Measurements from ENCODE around the gene LRIT1.

Gene LRIT1

GRCh38 chr10:84216834-84217233 is 24.5 kb downstream of the LRIT1 start:
- H3K9me2 ChIP-seq (ENCODE audit: low read depth, low read length), result no peaks in the 10 kb centered on the region
- no peak overlapping the region for H3K9ac ChIP-seq (ENCODE audit: low read length)
- peaks cover 8% of the 10 kb centered on the region; the same call in 1 of the 2 replicates for H3K27me3 ChIP-seq (ENCODE audit: insufficient read depth, low read length)
- no peaks in the 10 kb centered on the region for H4K20me1 ChIP-seq (ENCODE audit: insufficient read depth, low read length)
- H3K4me3 ChIP-seq (ENCODE audit: low read depth, low read length, poor library complexity, severe bottlenecking), result no peak overlapping the region
- H3K27ac ChIP-seq (ENCODE audit: low read depth, low read length, poor library complexity, severe bottlenecking), result no peak overlapping the region
- no peaks in the 10 kb centered on the region; the same call in 1 of the 2 replicates for H3K36me3 ChIP-seq (ENCODE audit: insufficient read depth, low read length)
- no peaks in the 10 kb centered on the region for H3K9me3 ChIP-seq (ENCODE audit: low read length)
- H3K4me1 ChIP-seq (ENCODE audit: insufficient read depth, low read length, severe bottlenecking), result no peaks in the 10 kb centered on the region
- no peak overlapping the region for H2AFZ ChIP-seq (ENCODE audit: low read length)
- no peaks in the 10 kb centered on the region for H3K79me2 ChIP-seq (ENCODE audit: insufficient read depth, low read length)
- no peak for TF ChIP-seq EZH2 (IDR thresholded peaks at IDR 0.05; ENCODE audit: borderline replicate concordance, low read length)
- TF ChIP-seq, protein P1, sequence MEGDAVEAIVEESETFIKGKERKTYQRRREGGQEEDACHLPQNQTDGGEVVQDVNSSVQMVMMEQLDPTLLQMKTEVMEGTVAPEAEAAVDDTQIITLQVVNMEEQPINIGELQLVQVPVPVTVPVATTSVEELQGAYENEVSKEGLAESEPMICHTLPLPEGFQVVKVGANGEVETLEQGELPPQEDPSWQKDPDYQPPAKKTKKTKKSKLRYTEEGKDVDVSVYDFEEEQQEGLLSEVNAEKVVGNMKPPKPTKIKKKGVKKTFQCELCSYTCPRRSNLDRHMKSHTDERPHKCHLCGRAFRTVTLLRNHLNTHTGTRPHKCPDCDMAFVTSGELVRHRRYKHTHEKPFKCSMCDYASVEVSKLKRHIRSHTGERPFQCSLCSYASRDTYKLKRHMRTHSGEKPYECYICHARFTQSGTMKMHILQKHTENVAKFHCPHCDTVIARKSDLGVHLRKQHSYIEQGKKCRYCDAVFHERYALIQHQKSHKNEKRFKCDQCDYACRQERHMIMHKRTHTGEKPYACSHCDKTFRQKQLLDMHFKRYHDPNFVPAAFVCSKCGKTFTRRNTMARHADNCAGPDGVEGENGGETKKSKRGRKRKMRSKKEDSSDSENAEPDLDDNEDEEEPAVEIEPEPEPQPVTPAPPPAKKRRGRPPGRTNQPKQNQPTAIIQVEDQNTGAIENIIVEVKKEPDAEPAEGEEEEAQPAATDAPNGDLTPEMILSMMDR (IDR thresholded peaks at IDR 0.05; ENCODE audit: low read length), result no peak
- H3K4me2 ChIP-seq (ENCODE audit: low read length), result no peak overlapping the region
- no peaks in the 10 kb centered on the region for H3F3A ChIP-seq (ENCODE audit: insufficient read depth, low read length)

DNA sequence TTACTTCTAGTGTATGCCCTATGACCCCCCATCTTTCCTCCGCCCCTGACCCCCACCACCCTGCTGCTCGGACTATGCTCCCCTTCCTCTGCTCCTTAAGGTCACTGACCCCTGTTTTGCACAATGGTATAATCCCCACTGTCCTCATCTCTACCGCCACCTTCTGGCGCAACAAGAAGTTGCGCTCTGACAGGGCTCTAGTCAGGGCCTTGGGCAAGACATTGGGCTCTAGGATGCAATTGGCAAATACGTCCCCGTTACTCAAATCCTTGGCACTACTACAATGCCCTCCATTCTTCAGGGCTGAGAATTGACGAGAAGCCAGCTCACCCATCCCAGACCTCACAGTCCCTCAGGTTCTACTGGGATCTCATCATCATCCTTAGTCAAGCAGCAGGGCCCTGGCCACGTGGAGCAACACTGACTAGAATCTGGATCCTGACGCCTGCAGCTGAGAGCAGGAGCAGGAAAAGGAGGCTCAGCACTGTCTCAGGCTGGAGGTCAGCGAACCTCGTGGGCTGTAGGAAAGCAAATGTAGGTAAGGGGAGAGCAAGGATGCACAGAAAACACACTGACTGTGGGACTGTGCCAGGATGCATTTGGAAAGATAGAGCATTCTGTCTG is 26.6 kb downstream of the LRIT1 start:
- H4K20me1 ChIP-seq (ENCODE audit: insufficient read depth, low read length), result no peaks in the 10 kb centered on the region
- no peaks in the 10 kb centered on the region; the same call in 1 of the 2 replicates for H3K36me3 ChIP-seq (ENCODE audit: insufficient read depth, low read length)
- H3K9me2 ChIP-seq (ENCODE audit: low read depth, low read length), result no peaks in the 10 kb centered on the region
- no peak overlapping the region for H2AFZ ChIP-seq (ENCODE audit: low read length)
- peaks cover 8% of the 10 kb centered on the region; the same call in 1 of the 2 replicates for H3K27me3 ChIP-seq (ENCODE audit: insufficient read depth, low read length)
- H3K9ac ChIP-seq (ENCODE audit: low read length), result no peak overlapping the region
- no peak overlapping the region for H3K27ac ChIP-seq (ENCODE audit: low read depth, low read length, poor library complexity, severe bottlenecking)
- no peaks in the 10 kb centered on the region for H3K79me2 ChIP-seq (ENCODE audit: insufficient read depth, low read length)
- H3K9me3 ChIP-seq (ENCODE audit: low read length), result no peaks in the 10 kb centered on the region
- H3K4me2 ChIP-seq (ENCODE audit: low read length), result peak overlapping the region; percentile 40; the same call in 1 of the 2 replicates
- no peaks in the 10 kb centered on the region for H3F3A ChIP-seq (ENCODE audit: insufficient read depth, low read length)
- H3K4me1 ChIP-seq (ENCODE audit: insufficient read depth, low read length, severe bottlenecking), result no peaks in the 10 kb centered on the region
- H3K4me3 ChIP-seq (ENCODE audit: low read depth, low read length, poor library complexity, severe bottlenecking), result peak overlapping the region; percentile 11
- TF ChIP-seq EZH2 (IDR thresholded peaks at IDR 0.05; ENCODE audit: borderline replicate concordance, low read length), result no peak
- TF ChIP-seq, protein P1 (IDR thresholded peaks at IDR 0.05; ENCODE audit: low read length), result peak; percentile 75

DNA sequence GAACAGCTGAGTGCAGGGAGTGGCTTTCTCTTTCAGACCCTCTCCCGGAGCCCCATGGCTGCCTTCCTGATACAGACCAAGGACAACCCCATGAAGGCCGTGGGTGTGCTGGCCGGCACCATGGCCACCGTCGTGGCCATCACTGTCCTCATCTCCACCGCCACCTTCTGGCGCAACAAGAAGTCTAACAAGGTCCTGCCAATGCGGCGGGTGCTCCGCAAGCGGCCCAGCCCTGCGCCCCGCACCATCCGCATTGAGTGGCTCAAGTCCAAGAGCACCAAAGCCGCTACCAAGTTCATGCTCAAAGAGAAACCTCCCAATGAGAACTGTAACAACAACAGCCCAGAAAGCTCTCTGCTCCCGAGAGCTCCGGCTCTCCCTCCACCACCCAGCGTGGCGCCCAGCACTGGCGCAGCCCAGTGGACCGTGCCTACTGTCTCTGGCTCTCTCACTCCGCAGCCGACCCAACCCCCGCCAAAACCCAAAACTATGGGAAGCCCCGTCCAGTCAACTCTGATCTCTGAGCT is 27.2 kb downstream of the LRIT1 start:
- no peaks in the 10 kb centered on the region for H3K9me3 ChIP-seq (ENCODE audit: low read length)
- H3K4me2 ChIP-seq (ENCODE audit: low read length), result peak overlapping the region; percentile 40; the same call in 1 of the 2 replicates

More for the DNA sequence above, 27.2 kb downstream of the LRIT1 start:
- TF ChIP-seq, protein P1 (IDR thresholded peaks at IDR 0.05; ENCODE audit: low read length), result no peak
- no peak for TF ChIP-seq EZH2 (IDR thresholded peaks at IDR 0.05; ENCODE audit: borderline replicate concordance, low read length)
- Histone ChIP-seq H3K79me2 (ENCODE audit: insufficient read depth, low read length) (no peaks in the 10 kb centered on the region), H3K4me1 (ENCODE audit: insufficient read depth, low read length, severe bottlenecking) (no peaks in the 10 kb centered on the region), H3K27ac (ENCODE audit: low read depth, low read length, poor library complexity, severe bottlenecking) (no peak overlapping the region), H3K36me3 (ENCODE audit: insufficient read depth, low read length) (no peaks in the 10 kb centered on the region; the same call in 1 of the 2 replicates), H4K20me1 (ENCODE audit: insufficient read depth, low read length) (no peaks in the 10 kb centered on the region), H3K27me3 (ENCODE audit: insufficient read depth, low read length) (peaks cover 4% of the 10 kb centered on the region; the same call in 1 of the 2 replicates), H3K9me2 (ENCODE audit: low read depth, low read length) (no peaks in the 10 kb centered on the region), H3F3A (ENCODE audit: insufficient read depth, low read length) (no peaks in the 10 kb centered on the region), H2AFZ (ENCODE audit: low read length) (no peak overlapping the region), H3K4me3 (ENCODE audit: low read depth, low read length, poor library complexity, severe bottlenecking) (peak overlapping the region; percentile 11), H3K9ac (ENCODE audit: low read length) (no peak overlapping the region)
